Heart right ventricle (tissue), 16 donors: ENCODE data around the gene IQGAP1. TPM values are rescaled to one million over a fixed set of nuclear protein-coding genes. Genes with fewer than 3 reads are reported as not detected.

Source experiments
- ATAC-seq, 8 donors: fragments of 200-7000 bp; cut with Tn5 transposase; one replicate each; pipeline ENCODE4 v1.9.1; 2020; ENCODE audit warnings: mild to moderate bottlenecking in 8 of 8, moderate library complexity in 8 of 8, moderate number of reproducible peaks in 1 of 8
- DNase-seq, 2 donors: peaks; one replicate each; pipeline ENCODE4 v3.0.0-alpha.2; 2020
- H3K27ac ChIP-seq, 10 donors: fragments of 200-600 bp; sonication (generic) in 2 of 10; one replicate each; pipeline versions ENCODE4 v1.5.0 to v1.8.0; 2020 to 2022; ENCODE audit warnings: mild to moderate bottlenecking in 3 of 10
- H3K27me3 ChIP-seq, 7 donors: fragments of 200-600 bp; one replicate each; pipeline ENCODE4 v1.8.0; 2021 to 2022; ENCODE audit warnings: mild to moderate bottlenecking in 2 of 7
- H3K36me3 ChIP-seq, 9 donors: fragments of 200-600 bp; sonication (generic) in 1 of 9; one replicate each; pipeline versions ENCODE4 v1.5.0 to v1.8.0; 2020 to 2022; ENCODE audit warnings: mild to moderate bottlenecking in 2 of 9
- H3K4me1 ChIP-seq, 9 donors: fragments of 200-600 bp; sonication (generic) in 1 of 9; one replicate each; pipeline versions ENCODE4 v1.5.0 to v1.8.0; 2020 to 2022; ENCODE audit warnings: mild to moderate bottlenecking in 4 of 9
- H3K4me3 ChIP-seq, 10 donors: fragments of 200-600 bp; sonication (generic) in 2 of 10; one replicate each; pipeline versions ENCODE4 v1.5.0 to v1.8.0; 2020 to 2022; ENCODE audit warnings: mild to moderate bottlenecking in 7 of 10, moderate library complexity in 2 of 10
- H3K9me3 ChIP-seq, 11 donors: fragments of 200-600 bp in 10 of 11; sonication (generic) in 2 of 11; one replicate each; pipeline versions ENCODE4 v1.5.0 to v1.8.0; 2013 to 2022; ENCODE audit warnings: mild to moderate bottlenecking in 2 of 11, control low read depth in 1 of 11, moderate library complexity in 1 of 11
- CTCF ChIP-seq, 9 donors: fragments of 200-600 bp; sonication (generic) in 2 of 9; IDR thresholded peaks; one replicate each; pipeline versions ENCODE4 v1.5.0 to v1.8.0; 2021 to 2022; ENCODE audit warnings: antibody characterized with exemption in 9 of 9, mild to moderate bottlenecking in 5 of 9, moderate library complexity in 1 of 9
- WGBS, 2 donors: extraction: QIAGEN DNeasy Blood & Tissue Kit; methylation state at CpG; one replicate each; pipeline ENCODE4 v1.1.7; 2013; ENCODE audit warnings: inconsistent platforms in 1 of 2; 5-methylcytosine and 5-hydroxymethylcytosine counted together
- intact Hi-C, 10 donors: fragments of 100-400 bp; cut with DNase I; formaldehyde crosslinking; loops; one replicate each; pipeline versions ENCODE4 v1.11.1 to v1.14.2; 2022
- polyA plus RNA-seq, 2 donors: library from polyadenylated mRNA; stranded (reverse); fragments of 200-250 nt; gene quantifications; one replicate each; pipeline ENCODE4 v1.2.3, GENCODE V29; 2013
- total RNA-seq, 10 donors: library from RNA; stranded (reverse); fragmentation: NEBNext Ultra II Directional in 3 of 10; extraction: Animal tissue kit (Norgen Biotek cat#: 25700) in 3 of 10; gene quantifications; one replicate each; pipeline versions ENCODE4 v1.2.1 to v1.2.4, GENCODE V29; 2021 to 2023
- donor health status: Arrhythmogenic right ventricular cardiomyopathy.
- donor health status: ischemic (EF 13 %, LVEDD 7.1; RV severe dilation, severe dysfunction).
- donor health status: healthy with polysubstance abuse.
- donor health status: DM: no; HTN: yes; CAD: no.
- donor health status: DM: no; HTN: no; CAD: no.
- donor health status: ischemic (EF 25% LVEDD 6.9; RV normal size, moderate dysfunction).
- donor health status: ischemic (EF 25% LVEDD 5.7; RV mildly dilated, moderate dysfunction).
- donor health status: healthy.
- donor health status: DM: yes; HTN: yes; CAD: no.
- donor health status: Ischemic cardiomyopathy.
- donor health status: ischemic (EF 35%, LVEDD 5.7; RV mildly dilated, moderate dysfunction).
- donor health status: nonischemic (EF 11% LVEDD 7.7; RV severe dilation, severe dysfunction).
- donor health status: DM: yes; HTN: yes; CAD: no.
- donor health status: PGD.
- donor health status: ischemic (EF 29% LVEDD 5.4; RV normal size, mild dysfunction).
- donor health status: nonischemic (EF 23%, LVEDD 6.1; RV moderate dilation, normal function).

IQGAP1 gene
- total and polyA plus RNA-seq, 12 donors: 28.6 to 81.7 (median 35.0) TPM

GRCh38 chr15:90482124-90483011 is 94.3 kb downstream of the IQGAP1 start:
- peak; percentile 50 to 88 (median 73) for TF ChIP-seq CTCF (IDR thresholded peaks at IDR 0.05)
- no peaks in the 10 kb centered on the region for H3K27me3 ChIP-seq
- no peak overlapping the region for H3K27ac ChIP-seq
- intact Hi-C loops: loop anchor here (1.0 to 5.0 kb wide), 7 partner anchors 120 to 165 kb away; no protein-coding TSS in a partner anchor
- H3K36me3 ChIP-seq: peaks cover 0 to 100% (median 67%) of the 10 kb centered on the region in 9 donors
- H3K4me3 ChIP-seq: no peak overlapping the region
- DNase-seq: peak in 1 of 2 donors; percentile 50
- H3K9me3 ChIP-seq: no peaks in the 10 kb centered on the region
- WGBS, 2 donors: 57 to 59% methylated on average over 7 of the region's 7 CpGs
- peak in 7 of 8 donors; percentile 48 to 75 (median 60) for ATAC-seq
- no peaks in the 10 kb centered on the region for H3K4me1 ChIP-seq

- H3K27ac ChIP-seq: no peak overlapping the region
- peaks cover 0 to 100% (median 67%) of the 10 kb centered on the region in 9 donors for H3K36me3 ChIP-seq
- DNase-seq (no peak), ATAC-seq (no peak)
- intact Hi-C loops: loop anchor here in 7 of 10 donors (2.0 to 5.0 kb wide), 5 partner anchors 120 to 166 kb away; no protein-coding TSS in a partner anchor
- H3K4me3 ChIP-seq: no peak overlapping the region
- H3K4me1 ChIP-seq: no peaks in the 10 kb centered on the region
- 47 to 84% methylated on average over 1 of the region's 1 CpG for WGBS, 2 donors
- no peaks in the 10 kb centered on the region for H3K27me3 ChIP-seq
- H3K9me3 ChIP-seq: no peaks in the 10 kb centered on the region
- TF ChIP-seq CTCF (IDR thresholded peaks at IDR 0.05): no peak
Measured at GRCh38 chr15:90483012-90483307, 94.9 kb downstream of the IQGAP1 start.

- Histone ChIP-seq H3K9me3 (no peaks in the 10 kb centered on the region), H3K27me3 (no peaks in the 10 kb centered on the region), H3K36me3 (peaks cover 0 to 100% (median 67%) of the 10 kb centered on the region in 9 donors), H3K4me1 (no peaks in the 10 kb centered on the region), H3K27ac (no peak overlapping the region), H3K4me3 (no peak overlapping the region)
- ATAC-seq: no peak
- no peak for TF ChIP-seq CTCF (IDR thresholded peaks at IDR 0.05)
- WGBS, 2 donors: 93 to 96% methylated on average over 2 of the region's 2 CpGs
- intact Hi-C loops: loop anchor here in 7 of 10 donors (2.0 to 5.0 kb wide), 5 partner anchors 121 to 166 kb away; no protein-coding TSS in a partner anchor
- DNase-seq: no peak
Measured at GRCh38 chr15:90483637-90484036, 95.6 kb downstream of the IQGAP1 start.

- Histone ChIP-seq H3K4me3 (no peak overlapping the region), H3K36me3 (peaks cover 0 to 100% (median 80%) of the 10 kb centered on the region in 9 donors), H3K4me1 (no peaks in the 10 kb centered on the region), H3K27ac (no peak overlapping the region), H3K9me3 (no peaks in the 10 kb centered on the region), H3K27me3 (no peaks in the 10 kb centered on the region)
- intact Hi-C loops: loop anchor here in 1 of 10 donors (5.0 kb wide), 1 partner anchor 165 kb away; no protein-coding TSS in a partner anchor
- no peak for TF ChIP-seq CTCF (IDR thresholded peaks at IDR 0.05)
- DNase-seq (no peak), ATAC-seq (no peak)
- WGBS, 2 donors: 93 to 94% methylated on average over 8 of the region's 8 CpGs
Measured at GRCh38 chr15:90487186-90487585, 99.1 kb downstream of the IQGAP1 start.
